ENCODE data around the gene IFTAP. TPM values are rescaled to one million over a fixed set of nuclear protein-coding genes. Genes with fewer than 3 reads are reported as not detected.

The IFTAP gene
- total RNA-seq, 1 experiment from 2014 or later, result 4.1 TPM

GRCh38 chr11:36695571-36695970, 101.3 kb downstream of the IFTAP start:
- ATAC-seq (no peak), DNase-seq (ENCODE audit: low spot score) (no peak)
- Mint-ChIP-seq H3K4me1 (peaks cover 5% of the 10 kb centered on the region), H3K4me3 (no peak overlapping the region), H3K36me3 (peaks cover 56% of the 10 kb centered on the region), H3K9me3 (peaks cover 75% of the 10 kb centered on the region), H3K27me3 (ENCODE audit: low read depth) (peaks cover 5% of the 10 kb centered on the region), H3K27ac (no peak overlapping the region)
- CTCF ChIA-PET, result interaction anchor here (0.7 kb wide), 2 partner anchors 57 to 133 kb away, joined by 3 to 7 read pairs; no protein-coding TSS in a partner anchor
- POLR2A ChIA-PET, result no interaction called here
- no peak for TF ChIP-seq NFATC4 (CRISPR knock-in tag; IDR thresholded peaks at IDR 0.05)
- TF ChIP-seq ZNF396 (CRISPR knock-in tag; IDR thresholded peaks at IDR 0.05; ENCODE audit: borderline replicate concordance), result no peak
- TF ChIP-seq, protein P1, sequence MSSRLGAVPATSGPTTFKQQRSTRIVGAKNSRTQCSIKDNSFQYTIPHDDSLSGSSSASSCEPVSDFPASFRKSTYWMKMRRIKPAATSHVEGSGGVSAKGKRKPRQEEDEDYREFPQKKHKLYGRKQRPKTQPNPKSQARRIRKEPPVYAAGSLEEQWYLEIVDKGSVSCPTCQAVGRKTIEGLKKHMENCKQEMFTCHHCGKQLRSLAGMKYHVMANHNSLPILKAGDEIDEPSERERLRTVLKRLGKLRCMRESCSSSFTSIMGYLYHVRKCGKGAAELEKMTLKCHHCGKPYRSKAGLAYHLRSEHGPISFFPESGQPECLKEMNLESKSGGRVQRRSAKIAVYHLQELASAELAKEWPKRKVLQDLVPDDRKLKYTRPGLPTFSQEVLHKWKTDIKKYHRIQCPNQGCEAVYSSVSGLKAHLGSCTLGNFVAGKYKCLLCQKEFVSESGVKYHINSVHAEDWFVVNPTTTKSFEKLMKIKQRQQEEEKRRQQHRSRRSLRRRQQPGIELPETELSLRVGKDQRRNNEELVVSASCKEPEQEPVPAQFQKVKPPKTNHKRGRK (CRISPR knock-in tag; IDR thresholded peaks at IDR 0.05; ENCODE audit: borderline replicate concordance), result no peak
- no peak for TF ChIP-seq PREB (CRISPR knock-in tag; IDR thresholded peaks at IDR 0.05; ENCODE audit: borderline replicate concordance)
- no peak for TF ChIP-seq CBFB (CRISPR knock-in tag; IDR thresholded peaks at IDR 0.05; ENCODE audit: low read depth)
- no peak for TF ChIP-seq TEAD1 (CRISPR knock-in tag; IDR thresholded peaks at IDR 0.05)
- TF ChIP-seq, protein P2, sequence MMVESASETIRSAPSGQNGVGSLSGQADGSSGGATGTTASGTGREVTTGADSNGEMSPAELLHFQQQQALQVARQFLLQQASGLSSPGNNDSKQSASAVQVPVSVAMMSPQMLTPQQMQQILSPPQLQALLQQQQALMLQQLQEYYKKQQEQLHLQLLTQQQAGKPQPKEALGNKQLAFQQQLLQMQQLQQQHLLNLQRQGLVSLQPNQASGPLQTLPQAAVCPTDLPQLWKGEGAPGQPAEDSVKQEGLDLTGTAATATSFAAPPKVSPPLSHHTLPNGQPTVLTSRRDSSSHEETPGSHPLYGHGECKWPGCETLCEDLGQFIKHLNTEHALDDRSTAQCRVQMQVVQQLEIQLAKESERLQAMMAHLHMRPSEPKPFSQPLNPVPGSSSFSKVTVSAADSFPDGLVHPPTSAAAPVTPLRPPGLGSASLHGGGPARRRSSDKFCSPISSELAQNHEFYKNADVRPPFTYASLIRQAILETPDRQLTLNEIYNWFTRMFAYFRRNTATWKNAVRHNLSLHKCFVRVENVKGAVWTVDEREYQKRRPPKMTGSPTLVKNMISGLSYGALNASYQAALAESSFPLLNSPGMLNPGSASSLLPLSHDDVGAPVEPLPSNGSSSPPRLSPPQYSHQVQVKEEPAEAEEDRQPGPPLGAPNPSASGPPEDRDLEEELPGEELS (CRISPR knock-in tag; IDR thresholded peaks at IDR 0.05), result no peak
- no peak for TF ChIP-seq CREB1 (CRISPR knock-in tag; IDR thresholded peaks at IDR 0.05)
- TF ChIP-seq, protein P3, sequence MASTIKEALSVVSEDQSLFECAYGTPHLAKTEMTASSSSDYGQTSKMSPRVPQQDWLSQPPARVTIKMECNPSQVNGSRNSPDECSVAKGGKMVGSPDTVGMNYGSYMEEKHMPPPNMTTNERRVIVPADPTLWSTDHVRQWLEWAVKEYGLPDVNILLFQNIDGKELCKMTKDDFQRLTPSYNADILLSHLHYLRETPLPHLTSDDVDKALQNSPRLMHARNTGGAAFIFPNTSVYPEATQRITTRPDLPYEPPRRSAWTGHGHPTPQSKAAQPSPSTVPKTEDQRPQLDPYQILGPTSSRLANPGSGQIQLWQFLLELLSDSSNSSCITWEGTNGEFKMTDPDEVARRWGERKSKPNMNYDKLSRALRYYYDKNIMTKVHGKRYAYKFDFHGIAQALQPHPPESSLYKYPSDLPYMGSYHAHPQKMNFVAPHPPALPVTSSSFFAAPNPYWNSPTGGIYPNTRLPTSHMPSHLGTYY (CRISPR knock-in tag; IDR thresholded peaks at IDR 0.05), result no peak
- no peak for TF ChIP-seq ZNF232 (CRISPR knock-in tag; IDR thresholded peaks at IDR 0.05)
- no peak for TF ChIP-seq ZNF263 (CRISPR knock-in tag; IDR thresholded peaks at IDR 0.05; ENCODE audit: low read depth)
- no peak for TF ChIP-seq GTF2I (CRISPR knock-in tag; conservative IDR thresholded peaks at IDR 0.05)

DNA sequence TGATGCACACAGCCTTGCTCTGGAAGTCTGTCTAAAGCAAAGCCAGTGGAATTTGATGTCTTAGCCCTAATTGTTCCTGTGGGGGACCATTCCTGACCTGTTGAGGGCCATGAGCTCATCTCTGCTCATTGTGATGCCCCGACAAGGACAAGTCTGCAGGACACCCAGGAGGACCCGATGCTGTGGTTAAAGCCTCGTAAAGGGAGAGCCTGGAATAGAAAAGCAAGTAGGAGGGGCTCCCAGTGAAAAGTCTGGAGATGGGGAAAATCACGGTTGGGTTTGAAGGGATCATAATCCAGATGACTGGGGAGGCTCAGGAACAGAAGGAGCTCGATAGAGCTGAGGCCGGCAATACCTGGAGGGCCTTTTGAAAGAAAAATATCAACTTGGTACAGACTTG, 102.2 kb downstream of the IFTAP start:
- CTCF ChIA-PET, result no interaction called here
- POLR2A ChIA-PET, result interaction anchor here (0.7 kb wide), 2 partner anchors 1764 to 1765 kb away, joined by 6 to 7 read pairs; no protein-coding TSS in a partner anchor
- peaks cover 12% of the 10 kb centered on the region for H3K4me1 Mint-ChIP-seq
- no peak for DNase-seq (ENCODE audit: low spot score)
- no peak overlapping the region for H3K4me3 Mint-ChIP-seq
- no peak overlapping the region for H3K27ac Mint-ChIP-seq
- ATAC-seq, result no peak
- no peak for TF ChIP-seq ARID4B (CRISPR knock-in tag; IDR thresholded peaks at IDR 0.05; ENCODE audit: borderline replicate concordance)
- TF ChIP-seq ZNF416 (CRISPR knock-in tag; IDR thresholded peaks at IDR 0.05), result no peak
- no peak for TF ChIP-seq MLX (CRISPR knock-in tag; IDR thresholded peaks at IDR 0.05)
- no peak for TF ChIP-seq IRF2 (CRISPR knock-in tag; IDR thresholded peaks at IDR 0.05; ENCODE audit: borderline replicate concordance, low read depth)
- no peak for TF ChIP-seq ELF4 (CRISPR knock-in tag; IDR thresholded peaks at IDR 0.05; ENCODE audit: low read depth)
- no peak for TF ChIP-seq NFE2L1 (CRISPR knock-in tag; IDR thresholded peaks at IDR 0.05)
- TF ChIP-seq, protein P4, sequence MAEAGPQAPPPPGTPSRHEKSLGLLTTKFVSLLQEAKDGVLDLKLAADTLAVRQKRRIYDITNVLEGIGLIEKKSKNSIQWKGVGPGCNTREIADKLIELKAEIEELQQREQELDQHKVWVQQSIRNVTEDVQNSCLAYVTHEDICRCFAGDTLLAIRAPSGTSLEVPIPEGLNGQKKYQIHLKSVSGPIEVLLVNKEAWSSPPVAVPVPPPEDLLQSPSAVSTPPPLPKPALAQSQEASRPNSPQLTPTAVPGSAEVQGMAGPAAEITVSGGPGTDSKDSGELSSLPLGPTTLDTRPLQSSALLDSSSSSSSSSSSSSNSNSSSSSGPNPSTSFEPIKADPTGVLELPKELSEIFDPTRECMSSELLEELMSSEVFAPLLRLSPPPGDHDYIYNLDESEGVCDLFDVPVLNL (CRISPR knock-in tag; IDR thresholded peaks at IDR 0.05; ENCODE audit: borderline replicate concordance, low read depth), result no peak
- no peak for TF ChIP-seq HMGA2 (CRISPR knock-in tag; IDR thresholded peaks at IDR 0.05)
- TF ChIP-seq, protein P5, sequence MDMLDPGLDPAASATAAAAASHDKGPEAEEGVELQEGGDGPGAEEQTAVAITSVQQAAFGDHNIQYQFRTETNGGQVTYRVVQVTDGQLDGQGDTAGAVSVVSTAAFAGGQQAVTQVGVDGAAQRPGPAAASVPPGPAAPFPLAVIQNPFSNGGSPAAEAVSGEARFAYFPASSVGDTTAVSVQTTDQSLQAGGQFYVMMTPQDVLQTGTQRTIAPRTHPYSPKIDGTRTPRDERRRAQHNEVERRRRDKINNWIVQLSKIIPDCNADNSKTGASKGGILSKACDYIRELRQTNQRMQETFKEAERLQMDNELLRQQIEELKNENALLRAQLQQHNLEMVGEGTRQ (CRISPR knock-in tag; IDR thresholded peaks at IDR 0.05), result no peak
- H3K27me3 Mint-ChIP-seq (ENCODE audit: low read depth), result peaks cover 5% of the 10 kb centered on the region
- H3K36me3 Mint-ChIP-seq, result peaks cover 57% of the 10 kb centered on the region
- peaks cover 77% of the 10 kb centered on the region for H3K9me3 Mint-ChIP-seq
